HL-60 (cell line): ENCODE results near the gene FCRL6.

Experiments used
- DNase-seq, 2 experiments: peaks; one replicate each; pipeline ENCODE4 v3.0.0-alpha.2; 2010 to 2020; ENCODE audit warnings: low read depth in 1 of 2, low spot score in 1 of 2
- H3K27ac ChIP-seq: fragments of 250-450 bp; sonication (Bioruptor Pico); replicated peaks from 2 replicates; pipeline ENCODE4 v1.5.1; 2020; ENCODE audit warnings: mild to moderate bottlenecking, moderate library complexity
- H3K27me3 ChIP-seq: fragments of 250-450 bp; sonication (Bioruptor Pico); 2 replicates; pipeline ENCODE4 v1.5.1; 2021; ENCODE audit warnings: mild to moderate bottlenecking, moderate library complexity; ENCODE audit not compliant: insufficient read depth, poor library complexity, severe bottlenecking
- H3K4me3 ChIP-seq: replicated peaks from 2 replicates; pipeline ENCODE4 v1.5.1; 2011; ENCODE audit warnings: mild to moderate bottlenecking, control low read depth, low read length; ENCODE audit not compliant: insufficient read depth
- GABPA ChIP-seq: IDR thresholded peaks from 2 replicates; pipeline ENCODE4 v1.6.1; 2012; ENCODE audit warnings: low read depth
- POLR2AphosphoS5 ChIP-seq: IDR thresholded peaks from 2 replicates; pipeline ENCODE4 v1.6.1; 2012; ENCODE audit warnings: low read depth
- REST ChIP-seq: IDR thresholded peaks from 2 replicates; pipeline ENCODE4 v1.6.1; 2012; ENCODE audit warnings: low read depth; ENCODE audit not compliant: insufficient replicate concordance
- SPI1 ChIP-seq: IDR thresholded peaks from 2 replicates; pipeline ENCODE4 v1.6.1; 2012; ENCODE audit warnings: low read depth, mild to moderate bottlenecking, borderline replicate concordance
- TF ChIP-seq, protein P1 (sequence below): IDR thresholded peaks from one replicate; pipeline ENCODE4 v1.5.1; 2011; ENCODE audit warnings: low read length, control low read depth, inconsistent platforms; ENCODE audit not compliant: insufficient read depth

FCRL6 gene

DNA sequence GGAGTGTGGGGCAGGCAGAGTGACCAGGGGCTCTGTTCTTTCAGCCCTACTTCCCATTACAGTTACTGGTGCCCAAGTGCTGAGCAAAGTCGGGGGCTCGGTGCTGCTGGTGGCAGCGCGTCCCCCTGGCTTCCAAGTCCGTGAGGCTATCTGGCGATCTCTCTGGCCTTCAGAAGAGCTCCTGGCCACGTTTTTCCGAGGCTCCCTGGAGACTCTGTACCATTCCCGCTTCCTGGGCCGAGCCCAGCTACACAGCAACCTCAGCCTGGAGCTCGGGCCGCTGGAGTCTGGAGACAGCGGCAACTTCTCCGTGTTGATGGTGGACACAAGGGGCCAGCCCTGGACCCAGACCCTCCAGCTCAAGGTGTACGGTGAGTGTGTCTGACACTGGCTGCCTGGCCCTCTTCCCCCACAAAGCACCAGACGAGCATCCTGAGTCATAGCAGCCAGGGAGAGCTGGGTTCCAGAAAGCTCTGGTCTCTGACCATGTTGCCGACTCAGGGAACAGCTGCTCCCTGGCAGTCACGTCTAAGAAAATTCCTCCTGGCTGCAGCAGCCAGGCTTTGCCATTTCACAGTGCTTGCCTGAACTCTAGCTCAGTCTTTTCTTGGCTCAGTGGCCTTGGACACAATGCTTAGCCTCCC, 27.8 kb downstream of the FCRL6 start:
- Histone ChIP-seq H3K27ac (no peak overlapping the region), H3K27me3 (no peaks in the 10 kb centered on the region), H3K4me3 (no peak overlapping the region)
- no peak for DNase-seq
- no peak for TF ChIP-seq SPI1
- TF ChIP-seq, protein P1, sequence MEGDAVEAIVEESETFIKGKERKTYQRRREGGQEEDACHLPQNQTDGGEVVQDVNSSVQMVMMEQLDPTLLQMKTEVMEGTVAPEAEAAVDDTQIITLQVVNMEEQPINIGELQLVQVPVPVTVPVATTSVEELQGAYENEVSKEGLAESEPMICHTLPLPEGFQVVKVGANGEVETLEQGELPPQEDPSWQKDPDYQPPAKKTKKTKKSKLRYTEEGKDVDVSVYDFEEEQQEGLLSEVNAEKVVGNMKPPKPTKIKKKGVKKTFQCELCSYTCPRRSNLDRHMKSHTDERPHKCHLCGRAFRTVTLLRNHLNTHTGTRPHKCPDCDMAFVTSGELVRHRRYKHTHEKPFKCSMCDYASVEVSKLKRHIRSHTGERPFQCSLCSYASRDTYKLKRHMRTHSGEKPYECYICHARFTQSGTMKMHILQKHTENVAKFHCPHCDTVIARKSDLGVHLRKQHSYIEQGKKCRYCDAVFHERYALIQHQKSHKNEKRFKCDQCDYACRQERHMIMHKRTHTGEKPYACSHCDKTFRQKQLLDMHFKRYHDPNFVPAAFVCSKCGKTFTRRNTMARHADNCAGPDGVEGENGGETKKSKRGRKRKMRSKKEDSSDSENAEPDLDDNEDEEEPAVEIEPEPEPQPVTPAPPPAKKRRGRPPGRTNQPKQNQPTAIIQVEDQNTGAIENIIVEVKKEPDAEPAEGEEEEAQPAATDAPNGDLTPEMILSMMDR: no peak

DNA sequence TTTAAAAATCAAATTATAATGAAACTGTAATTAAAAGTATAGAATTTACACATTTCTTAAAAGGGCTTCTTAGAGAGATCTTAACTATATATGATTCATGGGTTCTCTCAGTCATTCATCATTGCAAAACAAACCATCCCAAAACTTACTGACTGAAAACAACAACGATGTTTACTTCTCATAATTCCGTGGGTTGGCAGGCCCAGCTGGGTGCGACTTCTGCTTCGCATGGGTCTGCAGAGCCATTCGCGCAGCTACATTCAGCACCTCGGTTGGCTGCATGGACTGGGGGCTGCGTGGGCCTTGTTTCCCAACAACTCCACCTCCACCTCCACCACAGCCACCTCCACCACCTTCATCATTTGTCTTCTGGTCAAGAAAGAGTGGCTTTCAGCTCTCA, 28.6 kb downstream of the FCRL6 start:
- H3K4me3 ChIP-seq: no peak overlapping the region
- no peak overlapping the region for H3K27ac ChIP-seq
- H3K27me3 ChIP-seq: no peaks in the 10 kb centered on the region
- DNase-seq: no peak
- TF ChIP-seq REST: no peak
- no peak for TF ChIP-seq SPI1
- TF ChIP-seq, protein P1: no peak
- TF ChIP-seq GABPA: no peak

- Histone ChIP-seq H3K4me3 (no peak overlapping the region), H3K27me3 (no peaks in the 10 kb centered on the region), H3K27ac (no peak overlapping the region)
- DNase-seq: no peak
- TF ChIP-seq POLR2AphosphoS5 (no peak), REST (no peak), SPI1 (no peak), GABPA (no peak)
- TF ChIP-seq, protein P1: no peak
These were observed 29.4 kb downstream of the FCRL6 start for GRCh38 chr1:159831412-159832141.

DNA sequence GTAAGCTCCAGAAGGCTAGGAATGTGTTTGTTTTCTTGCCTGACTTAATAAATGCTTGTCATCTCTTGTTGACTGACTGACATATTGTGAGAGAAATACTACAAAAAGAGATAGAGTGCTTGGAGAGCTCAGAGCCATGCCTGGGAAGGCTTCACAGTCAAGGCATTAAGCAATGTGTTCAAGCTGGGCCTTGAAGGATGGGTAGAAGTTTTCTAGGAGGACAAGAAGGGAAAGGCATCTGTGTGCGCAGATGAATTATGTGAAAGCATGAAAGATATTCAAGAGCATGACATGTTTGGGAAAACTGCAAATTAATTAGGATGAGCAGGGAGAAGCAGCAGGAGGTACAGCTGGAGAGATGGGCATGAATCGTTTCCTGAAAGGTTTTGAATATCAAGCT, 30.1 kb downstream of the FCRL6 start:
- H3K27me3 ChIP-seq: no peaks in the 10 kb centered on the region
- H3K27ac ChIP-seq: no peak overlapping the region
- H3K4me3 ChIP-seq: no peak overlapping the region
- no peak for DNase-seq
- TF ChIP-seq REST: no peak
- no peak for TF ChIP-seq GABPA
- TF ChIP-seq, protein P1: no peak
